Right lobe of liver (tissue), 6 donors: ENCODE data around the gene TRAP1. TPM values are rescaled to one million over a fixed set of nuclear protein-coding genes. Genes with fewer than 3 reads are reported as not detected.

Experiments
- ATAC-seq, 4 donors: fragments of 200-7000 bp; cut with Tn5 transposase; one replicate each; pipeline ENCODE4 v1.9.1; 2020; ENCODE audit warnings: mild to moderate bottlenecking in 4 of 4, moderate library complexity in 4 of 4
- DNase-seq, 3 donors: peaks; one replicate each; pipeline ENCODE4 v3.0.0-alpha.2; 2020
- H3K27ac ChIP-seq, 3 donors: fragments of 200-600 bp; one replicate each; pipeline ENCODE4 v1.8.0; 2022
- H3K27me3 ChIP-seq, 2 donors: fragments of 200-600 bp; one replicate each; pipeline ENCODE4 v1.8.0; 2022
- H3K36me3 ChIP-seq, 4 donors: fragments of 200-600 bp; sonication (generic) in 1 of 4; one replicate each; pipeline versions ENCODE4 v1.5.1 to v1.8.0; 2017 to 2022; ENCODE audit warnings: control low read depth in 1 of 4
- H3K4me1 ChIP-seq, 4 donors: fragments of 200-600 bp; sonication (generic) in 1 of 4; one replicate each; pipeline versions ENCODE4 v1.5.1 to v1.8.0; 2017 to 2022; ENCODE audit warnings: control low read depth in 1 of 4
- H3K4me3 ChIP-seq, 3 donors: fragments of 200-600 bp; one replicate each; pipeline ENCODE4 v1.8.0; 2022
- H3K9me3 ChIP-seq, 4 donors: fragments of 200-600 bp; sonication (generic) in 1 of 4; one replicate each; pipeline versions ENCODE4 v1.5.1 to v1.8.0; 2017 to 2022; ENCODE audit warnings: control low read depth in 1 of 4
- POLR2A ChIP-seq: fragments of 450-650 bp; IDR thresholded peaks from one replicate; pipeline ENCODE4 v1.6.1; 2017; ENCODE audit warnings: antibody characterized with exemption, mild to moderate bottlenecking
- WGBS: methylation state at CpG from one replicate; pipeline ENCODE4 v1.1.6; 2018; ENCODE audit warnings: low coverage, low lambda C conversion rate; ENCODE audit not compliant: insufficient coverage; ENCODE audit errors: missing lambda C conversion rate; 5-methylcytosine and 5-hydroxymethylcytosine counted together
- intact Hi-C, 2 donors: fragments of 100-400 bp; cut with DNase I; formaldehyde crosslinking; loops; one replicate each; pipeline versions ENCODE4 v1.11.2 to v1.14.1; 2022
- total RNA-seq, 6 experiments: library from RNA; depleted of rRNA in 2 of 6; stranded (reverse); fragments of >200 nt in 2 of 6; fragmentation: NEBNext Ultra II Directional in 3 of 6; extraction: Animal tissue kit (Norgen Biotek cat#: 25700) in 3 of 6; gene quantifications; one replicate each; pipeline versions ENCODE4 v1.1.0 to v1.2.4, GENCODE V29; 2016 to 2023
- TF ChIP-seq, protein P1 (sequence below), 4 donors: fragments of 200-600 bp in 3 of 4; fragments of 450-650 bp in 1 of 4; IDR thresholded peaks; one replicate each; pipeline versions ENCODE4 v1.5.1 to v1.8.0; 2016 to 2022; ENCODE audit warnings: antibody characterized with exemption in 4 of 4, mild to moderate bottlenecking in 2 of 4
- donor health status: DM: no; HTN: yes; CAD: no.
- donor health status: DM: no; HTN: no; CAD: no.
- donor health status: DM: no; HTN: no; CAD: no.
- donor health status: DM: no; HTN: yes; CAD: no.
- donor health status: DM: no; HTN: yes; CAD: no.

The TRAP1 gene
- total RNA-seq, 6 experiments from 2014 or later = 93.4 to 169 (median 123) TPM

GRCh38 chr16:3729161-3730112, 12.1 kb upstream of the TRAP1 start:
- Histone ChIP-seq H3K27me3 (no peaks in the 10 kb centered on the region), H3K36me3 (peaks cover 0 to 69% (median 42%) of the 10 kb centered on the region in 4 donors), H3K27ac (no peak overlapping the region), H3K4me3 (no peak overlapping the region), H3K9me3 (no peaks in the 10 kb centered on the region), H3K4me1 (no peaks in the 10 kb centered on the region)
- TF ChIP-seq, protein P1, sequence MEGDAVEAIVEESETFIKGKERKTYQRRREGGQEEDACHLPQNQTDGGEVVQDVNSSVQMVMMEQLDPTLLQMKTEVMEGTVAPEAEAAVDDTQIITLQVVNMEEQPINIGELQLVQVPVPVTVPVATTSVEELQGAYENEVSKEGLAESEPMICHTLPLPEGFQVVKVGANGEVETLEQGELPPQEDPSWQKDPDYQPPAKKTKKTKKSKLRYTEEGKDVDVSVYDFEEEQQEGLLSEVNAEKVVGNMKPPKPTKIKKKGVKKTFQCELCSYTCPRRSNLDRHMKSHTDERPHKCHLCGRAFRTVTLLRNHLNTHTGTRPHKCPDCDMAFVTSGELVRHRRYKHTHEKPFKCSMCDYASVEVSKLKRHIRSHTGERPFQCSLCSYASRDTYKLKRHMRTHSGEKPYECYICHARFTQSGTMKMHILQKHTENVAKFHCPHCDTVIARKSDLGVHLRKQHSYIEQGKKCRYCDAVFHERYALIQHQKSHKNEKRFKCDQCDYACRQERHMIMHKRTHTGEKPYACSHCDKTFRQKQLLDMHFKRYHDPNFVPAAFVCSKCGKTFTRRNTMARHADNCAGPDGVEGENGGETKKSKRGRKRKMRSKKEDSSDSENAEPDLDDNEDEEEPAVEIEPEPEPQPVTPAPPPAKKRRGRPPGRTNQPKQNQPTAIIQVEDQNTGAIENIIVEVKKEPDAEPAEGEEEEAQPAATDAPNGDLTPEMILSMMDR (IDR thresholded peaks at IDR 0.05) = no peak
- no peak for TF ChIP-seq POLR2A
- 90% methylated on average over 8 of the region's 49 CpGs for WGBS
- DNase-seq (peak in 1 of 3 donors; percentile 47), ATAC-seq (peak in 2 of 4 donors; percentile 7 to 10)
- intact Hi-C loops = no loop called here

GRCh38 chr16:3728424-3729160, 11.3 kb upstream of the TRAP1 start:
- no peak overlapping the region for H3K27ac ChIP-seq
- ATAC-seq (peak in 2 of 4 donors; percentile 7 to 12), DNase-seq (peak in 2 of 3 donors; percentile 18 to 56)
- H3K9me3 ChIP-seq = no peaks in the 10 kb centered on the region
- TF ChIP-seq, protein P1 (IDR thresholded peaks at IDR 0.05) = no peak
- TF ChIP-seq POLR2A = no peak
- no peaks in the 10 kb centered on the region for H3K27me3 ChIP-seq
- intact Hi-C loops = no loop called here
- H3K36me3 ChIP-seq = peaks cover 0 to 61% (median 38%) of the 10 kb centered on the region in 4 donors
- no CpG with 5 or more reads among the region's 31 CpGs for WGBS
- no peak overlapping the region for H3K4me3 ChIP-seq
- H3K4me1 ChIP-seq = no peaks in the 10 kb centered on the region

DNA sequence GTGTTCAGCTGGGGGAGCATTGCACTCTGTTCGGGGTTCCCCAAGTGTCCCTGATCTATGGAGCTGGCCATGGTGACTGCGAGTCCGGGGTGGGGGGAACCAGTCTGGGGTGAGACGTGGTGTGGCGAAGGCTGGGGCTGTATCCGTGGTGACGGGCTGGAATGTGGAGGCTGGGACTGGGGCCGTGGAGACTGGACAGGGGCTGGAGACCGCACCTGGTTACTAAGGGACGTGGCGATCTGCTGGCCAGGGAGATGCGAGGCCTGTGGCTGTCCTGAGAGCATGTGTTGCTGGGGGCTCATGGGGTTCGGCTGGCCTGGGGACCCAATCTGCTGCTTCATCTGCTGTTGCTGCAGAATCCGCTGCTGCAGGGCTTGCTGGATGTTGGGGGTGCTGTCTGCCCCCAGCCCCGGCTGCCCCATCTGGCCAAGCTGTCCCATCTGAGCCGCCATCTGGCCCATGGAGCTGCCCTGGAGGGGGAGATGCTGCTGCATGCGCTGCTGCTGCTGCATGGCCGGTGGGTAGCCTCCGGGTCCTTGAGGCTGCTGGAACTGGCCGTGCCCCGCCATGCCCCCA, 10.6 kb upstream of the TRAP1 start:
- peak in 2 of 3 donors; percentile 8 to 55 for DNase-seq
- no peak for ATAC-seq
- no peak overlapping the region for H3K27ac ChIP-seq
- intact Hi-C loops = no loop called here
- no CpG with 5 or more reads among the region's 21 CpGs for WGBS
- H3K36me3 ChIP-seq = peaks cover 0 to 58% (median 36%) of the 10 kb centered on the region in 4 donors
- TF ChIP-seq POLR2A = no peak
- TF ChIP-seq, protein P1 (IDR thresholded peaks at IDR 0.05) = no peak
- H3K27me3 ChIP-seq = no peaks in the 10 kb centered on the region
- H3K4me1 ChIP-seq = no peaks in the 10 kb centered on the region
- no peaks in the 10 kb centered on the region for H3K9me3 ChIP-seq
- no peak overlapping the region for H3K4me3 ChIP-seq

DNA sequence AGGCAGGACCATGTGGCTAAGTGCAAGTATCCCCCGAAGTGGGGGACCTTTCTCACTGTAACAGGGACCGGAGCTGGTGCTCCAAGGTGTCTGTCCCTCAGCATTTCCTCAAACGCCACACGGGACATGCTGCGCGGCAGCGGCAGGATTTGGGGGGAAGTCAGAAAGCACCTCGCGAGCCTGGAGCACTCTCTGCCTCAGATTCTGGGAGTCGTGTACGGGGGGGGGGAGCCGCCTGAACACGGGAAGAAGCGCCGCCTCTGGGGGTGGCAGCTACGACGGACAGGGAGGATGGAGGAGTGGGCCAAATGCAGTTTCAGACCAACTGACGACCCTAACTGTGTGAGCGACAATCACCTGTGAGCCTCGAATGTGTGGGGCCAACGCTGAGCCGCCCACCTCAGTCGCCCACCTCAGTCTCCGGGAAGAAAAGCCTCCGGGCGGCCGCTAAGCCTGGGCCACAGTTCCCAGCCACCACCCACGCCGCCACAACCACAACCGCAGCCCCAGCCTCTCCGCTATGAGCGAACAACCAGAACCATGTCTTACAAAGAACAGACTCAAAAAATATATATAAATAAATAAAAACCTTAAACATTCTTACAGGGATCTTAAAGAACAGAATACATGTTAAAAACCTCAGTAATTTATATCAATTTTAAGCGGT, 8.8 kb upstream of the TRAP1 start:
- TF ChIP-seq POLR2A = no peak
- TF ChIP-seq, protein P1 (IDR thresholded peaks at IDR 0.05) = no peak
- DNase-seq (peak in 2 of 3 donors; percentile 11 to 24), ATAC-seq (no peak)
- Histone ChIP-seq H3K27me3 (no peaks in the 10 kb centered on the region), H3K4me3 (no peak overlapping the region), H3K9me3 (no peaks in the 10 kb centered on the region), H3K4me1 (no peaks in the 10 kb centered on the region), H3K36me3 (peaks cover 0 to 46% (median 28%) of the 10 kb centered on the region in 4 donors), H3K27ac (no peak overlapping the region)
- WGBS = 99% methylated on average over 21 of the region's 33 CpGs
- intact Hi-C loops = no loop called here
